HepG2 (cell line): Measurements from ENCODE around the gene ANLN. TPM values are rescaled to one million over a fixed set of nuclear protein-coding genes. Genes with fewer than 3 reads are reported as not detected.

Experiments
- CC2D1A ChIP-seq: sonication (generic); formaldehyde crosslinking; IDR thresholded peaks from 2 replicates; pipeline ENCODE4 v1.8.1; 2023; ENCODE audit warnings: mild to moderate bottlenecking, missing genetic modification reagents
- ELF1 ChIP-seq: sonication (generic); formaldehyde crosslinking; IDR thresholded peaks from 2 replicates; pipeline ENCODE4 v1.4.0; 2020; ENCODE audit warnings: missing genetic modification reagents
- FOXC1 ChIP-seq: sonication (generic); formaldehyde crosslinking; IDR thresholded peaks from 2 replicates; pipeline ENCODE4 v1.8.0; 2022; ENCODE audit warnings: mild to moderate bottlenecking, missing genetic modification reagents, borderline replicate concordance
- MBD4 ChIP-seq: IDR thresholded peaks from 2 replicates; pipeline ENCODE4 v1.6.1; 2012; ENCODE audit warnings: low read length, inconsistent platforms, borderline replicate concordance
- RARG ChIP-seq: sonication (generic); formaldehyde crosslinking; IDR thresholded peaks from 2 replicates; pipeline ENCODE4 v1.4.0; 2020; ENCODE audit warnings: low read depth, mild to moderate bottlenecking, missing genetic modification reagents
- SMC3 ChIP-seq: IDR thresholded peaks from 2 replicates; pipeline ENCODE4 v1.6.1; 2011; ENCODE audit warnings: low read length, improper control_type of control experiment
- TGIF2 ChIP-seq: IDR thresholded peaks from 2 replicates; pipeline ENCODE4 v1.6.1; 2016; ENCODE audit warnings: control low read depth, missing compliant biosample characterization
- ZBTB1 ChIP-seq: sonication (generic); formaldehyde crosslinking; IDR thresholded peaks from 2 replicates; pipeline ENCODE4 v1.4.0; 2020; ENCODE audit warnings: missing genetic modification reagents, borderline replicate concordance
- ZBTB7A ChIP-seq: sonication (generic); formaldehyde crosslinking; IDR thresholded peaks from 2 replicates; pipeline ENCODE4 v1.8.0; 2022; ENCODE audit warnings: mild to moderate bottlenecking, missing genetic modification reagents
- ZNF136 ChIP-seq: sonication (generic); formaldehyde crosslinking; IDR thresholded peaks from 2 replicates; pipeline ENCODE4 v1.8.1; 2022; ENCODE audit warnings: low read depth, mild to moderate bottlenecking, moderate library complexity, missing genetic modification reagents
- ZSCAN9 ChIP-seq: IDR thresholded peaks from 2 replicates; pipeline ENCODE4 v1.6.1; 2016; ENCODE audit warnings: borderline replicate concordance
- polyA plus RNA-seq, 8 experiments: library from polyadenylated mRNA; depleted of rRNA in 3 of 8; stranded (reverse) in 7 of 8; unstranded in 1 of 8; fragments of >200 nt; fragmentation: Illumina TruSeq in 4 of 8; extraction: Trizol in 4 of 8; gene quantifications; 2 replicates each; pipeline versions ENCODE4 v1.2.1 to v1.2.3, GENCODE V29; 2011 to 2016; ENCODE audit warnings: low read depth in 4 of 8, missing spikeins in 1 of 8, mixed read lengths in 1 of 8; ENCODE audit not compliant: insufficient read depth in 1 of 8
- total RNA-seq, 5 experiments: library from RNA; depleted of rRNA; stranded (reverse); fragments of >200 nt; fragmentation: Illumina TruSeq; extraction: Trizol; gene quantifications; 2 replicates each; pipeline ENCODE4 v1.2.3, GENCODE V29; 2016; ENCODE audit warnings: low read depth in 1 of 5
- TF ChIP-seq, protein P1 (sequence below): sonication (generic); formaldehyde crosslinking; IDR thresholded peaks from 2 replicates; pipeline ENCODE4 v1.5.0; 2020; ENCODE audit warnings: missing genetic modification reagents
- TF ChIP-seq, protein P2 (sequence below): sonication (generic); formaldehyde crosslinking; IDR thresholded peaks from 2 replicates; pipeline ENCODE4 v1.4.0; 2020; ENCODE audit warnings: missing genetic modification reagents, borderline replicate concordance
- TF ChIP-seq, protein P3 (sequence below): sonication (generic); formaldehyde crosslinking; IDR thresholded peaks from 2 replicates; pipeline ENCODE4 v1.5.0; 2020; ENCODE audit warnings: mild to moderate bottlenecking, missing genetic modification reagents
- TF ChIP-seq, protein P4 (sequence below): sonication (generic); formaldehyde crosslinking; IDR thresholded peaks from 2 replicates; pipeline ENCODE4 v1.4.0; 2020; ENCODE audit warnings: mild to moderate bottlenecking, missing genetic modification reagents
- TF ChIP-seq, protein P5 (sequence below): IDR thresholded peaks from 2 replicates; pipeline ENCODE4 v1.6.1; 2016

ANLN gene
- total and polyA plus RNA-seq, 2 of the 13 experiments (the other 11 are each of a cell fraction or from before 2014, with no cell fraction given), result 20.0 to 72.0 TPM

DNA sequence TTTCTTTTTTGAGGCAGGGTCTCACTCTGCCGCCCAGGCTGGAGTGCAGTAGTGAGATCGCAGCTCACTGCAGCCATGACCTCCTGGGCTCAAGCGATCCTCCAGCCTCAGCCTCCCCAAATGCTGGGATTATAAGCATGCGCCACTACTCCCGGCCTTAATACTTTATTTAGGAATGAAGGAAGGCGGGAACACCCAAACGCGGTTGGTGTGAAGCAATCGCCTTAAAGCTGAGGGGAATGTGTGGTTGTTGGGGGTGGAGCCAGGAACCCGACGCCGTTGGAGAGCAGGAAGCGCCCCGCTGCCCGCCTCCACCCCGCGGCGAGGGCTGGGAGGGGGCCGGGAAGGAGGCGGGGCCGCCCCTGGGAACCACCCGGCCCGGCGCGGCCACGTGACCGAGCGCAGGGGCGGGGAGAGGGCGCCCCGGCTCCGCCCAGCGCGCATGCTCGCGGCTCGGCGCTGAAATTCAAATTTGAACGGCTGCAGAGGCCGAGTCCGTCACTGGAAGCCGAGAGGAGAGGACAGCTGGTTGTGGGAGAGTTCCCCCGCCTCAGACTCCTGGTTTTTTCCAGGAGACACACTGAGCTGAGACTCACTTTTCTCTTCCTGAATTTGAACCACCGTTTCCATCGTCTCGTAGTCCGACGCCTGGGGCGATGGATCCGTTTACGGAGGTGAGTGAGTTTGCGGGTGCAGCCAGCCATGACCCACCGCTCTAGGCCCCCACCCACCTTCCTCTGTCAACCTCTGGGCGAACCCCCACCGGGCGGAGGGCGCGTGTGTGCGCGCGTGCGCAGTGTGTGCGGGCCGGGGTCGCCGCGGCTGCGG, at the start of gene ANLN (continued):
- TF ChIP-seq, protein P1, sequence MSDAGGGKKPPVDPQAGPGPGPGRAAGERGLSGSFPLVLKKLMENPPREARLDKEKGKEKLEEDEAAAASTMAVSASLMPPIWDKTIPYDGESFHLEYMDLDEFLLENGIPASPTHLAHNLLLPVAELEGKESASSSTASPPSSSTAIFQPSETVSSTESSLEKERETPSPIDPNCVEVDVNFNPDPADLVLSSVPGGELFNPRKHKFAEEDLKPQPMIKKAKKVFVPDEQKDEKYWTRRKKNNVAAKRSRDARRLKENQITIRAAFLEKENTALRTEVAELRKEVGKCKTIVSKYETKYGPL (CRISPR knock-in tag), result no peak
- no peak for TF ChIP-seq FOXC1 (CRISPR knock-in tag)
- TF ChIP-seq ZNF136 (CRISPR knock-in tag), result no peak
- TF ChIP-seq, protein P2, sequence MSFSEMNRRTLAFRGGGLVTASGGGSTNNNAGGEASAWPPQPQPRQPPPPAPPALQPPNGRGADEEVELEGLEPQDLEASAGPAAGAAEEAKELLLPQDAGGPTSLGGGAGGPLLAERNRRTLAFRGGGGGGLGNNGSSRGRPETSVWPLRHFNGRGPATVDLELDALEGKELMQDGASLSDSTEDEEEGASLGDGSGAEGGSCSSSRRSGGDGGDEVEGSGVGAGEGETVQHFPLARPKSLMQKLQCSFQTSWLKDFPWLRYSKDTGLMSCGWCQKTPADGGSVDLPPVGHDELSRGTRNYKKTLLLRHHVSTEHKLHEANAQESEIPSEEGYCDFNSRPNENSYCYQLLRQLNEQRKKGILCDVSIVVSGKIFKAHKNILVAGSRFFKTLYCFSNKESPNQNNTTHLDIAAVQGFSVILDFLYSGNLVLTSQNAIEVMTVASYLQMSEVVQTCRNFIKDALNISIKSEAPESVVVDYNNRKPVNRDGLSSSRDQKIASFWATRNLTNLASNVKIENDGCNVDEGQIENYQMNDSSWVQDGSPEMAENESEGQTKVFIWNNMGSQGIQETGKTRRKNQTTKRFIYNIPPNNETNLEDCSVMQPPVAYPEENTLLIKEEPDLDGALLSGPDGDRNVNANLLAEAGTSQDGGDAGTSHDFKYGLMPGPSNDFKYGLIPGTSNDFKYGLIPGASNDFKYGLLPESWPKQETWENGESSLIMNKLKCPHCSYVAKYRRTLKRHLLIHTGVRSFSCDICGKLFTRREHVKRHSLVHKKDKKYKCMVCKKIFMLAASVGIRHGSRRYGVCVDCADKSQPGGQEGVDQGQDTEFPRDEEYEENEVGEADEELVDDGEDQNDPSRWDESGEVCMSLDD, result 0 out of 2 replicates have a peak, but pooled peaks have one; percentile 3
- no peak for TF ChIP-seq ZSCAN9
- 0 out of 2 replicates have a peak, but pooled peaks have one; percentile 6 for TF ChIP-seq ZBTB7A
- TF ChIP-seq SMC3, result peak; percentile 12; the same call in 1 of the 2 replicates
- peak; percentile 89 for TF ChIP-seq TGIF2 (CRISPR knock-in tag)
- no peak for TF ChIP-seq ZBTB1 (CRISPR knock-in tag)
- peak; percentile 74 for TF ChIP-seq ELF1 (CRISPR knock-in tag)
- no peak for TF ChIP-seq CC2D1A (CRISPR knock-in tag)
- TF ChIP-seq MBD4, result no peak
- TF ChIP-seq, protein P3, sequence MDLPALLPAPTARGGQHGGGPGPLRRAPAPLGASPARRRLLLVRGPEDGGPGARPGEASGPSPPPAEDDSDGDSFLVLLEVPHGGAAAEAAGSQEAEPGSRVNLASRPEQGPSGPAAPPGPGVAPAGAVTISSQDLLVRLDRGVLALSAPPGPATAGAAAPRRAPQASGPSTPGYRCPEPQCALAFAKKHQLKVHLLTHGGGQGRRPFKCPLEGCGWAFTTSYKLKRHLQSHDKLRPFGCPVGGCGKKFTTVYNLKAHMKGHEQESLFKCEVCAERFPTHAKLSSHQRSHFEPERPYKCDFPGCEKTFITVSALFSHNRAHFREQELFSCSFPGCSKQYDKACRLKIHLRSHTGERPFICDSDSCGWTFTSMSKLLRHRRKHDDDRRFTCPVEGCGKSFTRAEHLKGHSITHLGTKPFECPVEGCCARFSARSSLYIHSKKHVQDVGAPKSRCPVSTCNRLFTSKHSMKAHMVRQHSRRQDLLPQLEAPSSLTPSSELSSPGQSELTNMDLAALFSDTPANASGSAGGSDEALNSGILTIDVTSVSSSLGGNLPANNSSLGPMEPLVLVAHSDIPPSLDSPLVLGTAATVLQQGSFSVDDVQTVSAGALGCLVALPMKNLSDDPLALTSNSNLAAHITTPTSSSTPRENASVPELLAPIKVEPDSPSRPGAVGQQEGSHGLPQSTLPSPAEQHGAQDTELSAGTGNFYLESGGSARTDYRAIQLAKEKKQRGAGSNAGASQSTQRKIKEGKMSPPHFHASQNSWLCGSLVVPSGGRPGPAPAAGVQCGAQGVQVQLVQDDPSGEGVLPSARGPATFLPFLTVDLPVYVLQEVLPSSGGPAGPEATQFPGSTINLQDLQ (CRISPR knock-in tag), result 0 out of 2 replicates have a peak, but pooled peaks have one; percentile 13
- TF ChIP-seq, protein P4, sequence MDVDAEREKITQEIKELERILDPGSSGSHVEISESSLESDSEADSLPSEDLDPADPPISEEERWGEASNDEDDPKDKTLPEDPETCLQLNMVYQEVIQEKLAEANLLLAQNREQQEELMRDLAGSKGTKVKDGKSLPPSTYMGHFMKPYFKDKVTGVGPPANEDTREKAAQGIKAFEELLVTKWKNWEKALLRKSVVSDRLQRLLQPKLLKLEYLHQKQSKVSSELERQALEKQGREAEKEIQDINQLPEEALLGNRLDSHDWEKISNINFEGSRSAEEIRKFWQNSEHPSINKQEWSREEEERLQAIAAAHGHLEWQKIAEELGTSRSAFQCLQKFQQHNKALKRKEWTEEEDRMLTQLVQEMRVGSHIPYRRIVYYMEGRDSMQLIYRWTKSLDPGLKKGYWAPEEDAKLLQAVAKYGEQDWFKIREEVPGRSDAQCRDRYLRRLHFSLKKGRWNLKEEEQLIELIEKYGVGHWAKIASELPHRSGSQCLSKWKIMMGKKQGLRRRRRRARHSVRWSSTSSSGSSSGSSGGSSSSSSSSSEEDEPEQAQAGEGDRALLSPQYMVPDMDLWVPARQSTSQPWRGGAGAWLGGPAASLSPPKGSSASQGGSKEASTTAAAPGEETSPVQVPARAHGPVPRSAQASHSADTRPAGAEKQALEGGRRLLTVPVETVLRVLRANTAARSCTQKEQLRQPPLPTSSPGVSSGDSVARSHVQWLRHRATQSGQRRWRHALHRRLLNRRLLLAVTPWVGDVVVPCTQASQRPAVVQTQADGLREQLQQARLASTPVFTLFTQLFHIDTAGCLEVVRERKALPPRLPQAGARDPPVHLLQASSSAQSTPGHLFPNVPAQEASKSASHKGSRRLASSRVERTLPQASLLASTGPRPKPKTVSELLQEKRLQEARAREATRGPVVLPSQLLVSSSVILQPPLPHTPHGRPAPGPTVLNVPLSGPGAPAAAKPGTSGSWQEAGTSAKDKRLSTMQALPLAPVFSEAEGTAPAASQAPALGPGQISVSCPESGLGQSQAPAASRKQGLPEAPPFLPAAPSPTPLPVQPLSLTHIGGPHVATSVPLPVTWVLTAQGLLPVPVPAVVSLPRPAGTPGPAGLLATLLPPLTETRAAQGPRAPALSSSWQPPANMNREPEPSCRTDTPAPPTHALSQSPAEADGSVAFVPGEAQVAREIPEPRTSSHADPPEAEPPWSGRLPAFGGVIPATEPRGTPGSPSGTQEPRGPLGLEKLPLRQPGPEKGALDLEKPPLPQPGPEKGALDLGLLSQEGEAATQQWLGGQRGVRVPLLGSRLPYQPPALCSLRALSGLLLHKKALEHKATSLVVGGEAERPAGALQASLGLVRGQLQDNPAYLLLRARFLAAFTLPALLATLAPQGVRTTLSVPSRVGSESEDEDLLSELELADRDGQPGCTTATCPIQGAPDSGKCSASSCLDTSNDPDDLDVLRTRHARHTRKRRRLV (CRISPR knock-in tag), result no peak
- TF ChIP-seq, protein P5, sequence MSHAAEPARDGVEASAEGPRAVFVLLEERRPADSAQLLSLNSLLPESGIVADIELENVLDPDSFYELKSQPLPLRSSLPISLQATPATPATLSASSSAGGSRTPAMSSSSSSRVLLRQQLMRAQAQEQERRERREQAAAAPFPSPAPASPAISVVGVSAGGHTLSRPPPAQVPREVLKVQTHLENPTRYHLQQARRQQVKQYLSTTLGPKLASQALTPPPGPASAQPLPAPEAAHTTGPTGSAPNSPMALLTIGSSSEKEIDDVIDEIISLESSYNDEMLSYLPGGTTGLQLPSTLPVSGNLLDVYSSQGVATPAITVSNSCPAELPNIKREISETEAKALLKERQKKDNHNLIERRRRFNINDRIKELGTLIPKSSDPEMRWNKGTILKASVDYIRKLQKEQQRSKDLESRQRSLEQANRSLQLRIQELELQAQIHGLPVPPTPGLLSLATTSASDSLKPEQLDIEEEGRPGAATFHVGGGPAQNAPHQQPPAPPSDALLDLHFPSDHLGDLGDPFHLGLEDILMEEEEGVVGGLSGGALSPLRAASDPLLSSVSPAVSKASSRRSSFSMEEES, result no peak
- TF ChIP-seq RARG (CRISPR knock-in tag), result no peak
